ENCODE data around the gene NHEJ1. TPM values are rescaled to one million over a fixed set of nuclear protein-coding genes. Genes with fewer than 3 reads are reported as not detected.

NHEJ1 gene
- total and polyA plus RNA-seq, 4 donors: 6.1 to 13.5 (median 9.9) TPM

GRCh38 chr2:219182331-219183150 lies 21.9 kb upstream of the NHEJ1 start:
- Histone ChIP-seq H3K9me3 (ENCODE audit: control insufficient read depth in 4 of 4, low read length in 3 of 4) (no peaks in the 10 kb centered on the region), H3K27ac (ENCODE audit: low read depth in 1 of 2, low read length in 2 of 2) (no peak overlapping the region), H3K36me3 (ENCODE audit: control insufficient read depth in 4 of 4, insufficient read depth in 3 of 4, low read depth in 1 of 4, low read length in 3 of 4) (peaks cover 16 to 48% (median 38%) of the 10 kb centered on the region in 4 donors), H3K4me1 (ENCODE audit: control insufficient read depth in 4 of 4, insufficient read depth in 4 of 4, low read length in 3 of 4) (peaks cover 0 to 15% (median 13%) of the 10 kb centered on the region in 4 donors), H3K27me3 (ENCODE audit: control insufficient read depth in 4 of 4, insufficient read depth in 4 of 4, low read length in 3 of 4) (no peaks in the 10 kb centered on the region), H3K4me3 (ENCODE audit: low read depth in 1 of 3, low read length in 3 of 3) (no peak overlapping the region), H3K9ac (ENCODE audit: low read depth in 1 of 2, low read length in 2 of 2) (no peak overlapping the region)
- TF ChIP-seq JUND (IDR thresholded peaks at IDR 0.05) (no peak), TAF1 (conservative IDR thresholded peaks at IDR 0.05) (no peak), RAD21 (IDR thresholded peaks at IDR 0.05) (no peak), ATF3 (IDR thresholded peaks at IDR 0.05) (no peak), FOXA1 (IDR thresholded peaks at IDR 0.05) (no peak), RXRA (IDR thresholded peaks at IDR 0.05) (no peak), FOXA2 (IDR thresholded peaks at IDR 0.05) (no peak), NR2F2 (IDR thresholded peaks at IDR 0.05) (no peak), EGR1 (IDR thresholded peaks at IDR 0.05; ENCODE audit: low read depth in 2 of 2) (no peak), SP1 (IDR thresholded peaks at IDR 0.05) (no peak), GABPA (IDR thresholded peaks at IDR 0.05 in 1 of 2, conservative IDR thresholded peaks at IDR 0.05 in 1 of 2) (no peak), YY1 (IDR thresholded peaks at IDR 0.05) (no peak), CTCF (IDR thresholded peaks at IDR 0.05; ENCODE audit: low read depth, low read length, missing input control) (no peak), HNF4A (conservative IDR thresholded peaks at IDR 0.05) (no peak), MAX (IDR thresholded peaks at IDR 0.05) (no peak), ZBTB33 (IDR thresholded peaks at IDR 0.05) (no peak)
- WGBS: 80% methylated on average over 8 of the region's 8 CpGs
- DNase-seq (ENCODE audit: low spot score): peak; percentile 31

GRCh38 chr2:219181531-219181930 lies 20.9 kb upstream of the NHEJ1 start:
- TF ChIP-seq ZBTB33 (IDR thresholded peaks at IDR 0.05) (no peak), MAX (IDR thresholded peaks at IDR 0.05) (no peak), GABPA (IDR thresholded peaks at IDR 0.05 in 1 of 2, conservative IDR thresholded peaks at IDR 0.05 in 1 of 2) (no peak), YY1 (IDR thresholded peaks at IDR 0.05) (no peak), HNF4A (conservative IDR thresholded peaks at IDR 0.05) (no peak), NR2F2 (IDR thresholded peaks at IDR 0.05) (no peak), FOXA1 (IDR thresholded peaks at IDR 0.05) (no peak), HNF4G (IDR thresholded peaks at IDR 0.05) (no peak), JUND (IDR thresholded peaks at IDR 0.05) (no peak)
- peak; percentile 27 for DNase-seq (ENCODE audit: low spot score)
- Histone ChIP-seq H3K4me1 (ENCODE audit: control insufficient read depth in 4 of 4, insufficient read depth in 4 of 4, low read length in 3 of 4) (peaks cover 0 to 16% (median 13%) of the 10 kb centered on the region in 4 donors), H3K27me3 (ENCODE audit: control insufficient read depth in 4 of 4, insufficient read depth in 4 of 4, low read length in 3 of 4) (no peaks in the 10 kb centered on the region), H3K36me3 (ENCODE audit: control insufficient read depth in 4 of 4, insufficient read depth in 3 of 4, low read depth in 1 of 4, low read length in 3 of 4) (peaks cover 16 to 48% (median 38%) of the 10 kb centered on the region in 4 donors), H3K27ac (ENCODE audit: low read depth in 1 of 2, low read length in 2 of 2) (no peak overlapping the region), H3K9ac (ENCODE audit: low read depth in 1 of 2, low read length in 2 of 2) (no peak overlapping the region), H3K4me3 (ENCODE audit: low read depth in 1 of 3, low read length in 3 of 3) (no peak overlapping the region), H3K9me3 (ENCODE audit: control insufficient read depth in 4 of 4, low read length in 3 of 4) (no peaks in the 10 kb centered on the region)
- 98% methylated on average over 6 of the region's 6 CpGs for WGBS
